ENCODE results near the gene UGT3A1.
"Not testable (repeated sequence)": the region's sequence is repeated elsewhere in the genome, so short reads cannot be mapped to it uniquely, and the experiment has no call there.

DNA sequence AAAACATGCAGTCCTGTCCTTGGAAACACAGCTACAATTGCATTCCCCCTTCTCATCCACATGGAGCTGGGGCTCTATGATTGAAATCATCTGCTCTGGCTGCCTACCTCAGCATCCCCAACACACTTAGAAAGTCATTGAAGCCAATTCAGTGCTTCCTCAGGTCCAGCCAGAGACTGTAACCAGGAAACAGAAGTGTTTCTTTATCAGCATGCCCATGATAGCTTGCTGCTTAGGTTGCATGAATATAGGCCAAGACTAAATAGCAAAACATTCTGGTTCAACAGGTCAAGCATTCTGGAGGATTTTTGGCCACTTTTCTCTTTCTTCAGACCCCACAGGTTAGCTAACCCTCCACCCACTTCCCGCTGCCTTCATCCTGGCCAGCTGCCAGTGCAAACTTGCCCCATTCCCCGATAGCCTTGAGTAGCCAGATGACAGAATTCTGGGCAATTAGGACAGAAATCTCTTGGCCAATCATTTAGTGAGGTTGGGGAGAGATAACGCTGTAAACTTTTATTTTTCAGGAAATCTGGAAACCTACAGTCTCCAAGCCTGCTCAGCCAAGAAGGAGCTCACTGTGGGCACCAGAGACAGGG is 43.4 kb upstream of the UGT3A1 start:
- TF ChIP-seq, protein P1, sequence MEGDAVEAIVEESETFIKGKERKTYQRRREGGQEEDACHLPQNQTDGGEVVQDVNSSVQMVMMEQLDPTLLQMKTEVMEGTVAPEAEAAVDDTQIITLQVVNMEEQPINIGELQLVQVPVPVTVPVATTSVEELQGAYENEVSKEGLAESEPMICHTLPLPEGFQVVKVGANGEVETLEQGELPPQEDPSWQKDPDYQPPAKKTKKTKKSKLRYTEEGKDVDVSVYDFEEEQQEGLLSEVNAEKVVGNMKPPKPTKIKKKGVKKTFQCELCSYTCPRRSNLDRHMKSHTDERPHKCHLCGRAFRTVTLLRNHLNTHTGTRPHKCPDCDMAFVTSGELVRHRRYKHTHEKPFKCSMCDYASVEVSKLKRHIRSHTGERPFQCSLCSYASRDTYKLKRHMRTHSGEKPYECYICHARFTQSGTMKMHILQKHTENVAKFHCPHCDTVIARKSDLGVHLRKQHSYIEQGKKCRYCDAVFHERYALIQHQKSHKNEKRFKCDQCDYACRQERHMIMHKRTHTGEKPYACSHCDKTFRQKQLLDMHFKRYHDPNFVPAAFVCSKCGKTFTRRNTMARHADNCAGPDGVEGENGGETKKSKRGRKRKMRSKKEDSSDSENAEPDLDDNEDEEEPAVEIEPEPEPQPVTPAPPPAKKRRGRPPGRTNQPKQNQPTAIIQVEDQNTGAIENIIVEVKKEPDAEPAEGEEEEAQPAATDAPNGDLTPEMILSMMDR (conservative IDR thresholded peaks at IDR 0.05; ENCODE audit: low read length), result not testable (repeated sequence)
- TF ChIP-seq EZH2phosphoT487 (IDR thresholded peaks at IDR 0.05; ENCODE audit: borderline replicate concordance, low read depth, low read length), result not testable (repeated sequence)

Data from OCI-LY7 (cell line).